Measurements from ENCODE around the gene GRM3.

The GRM3 gene

DNA sequence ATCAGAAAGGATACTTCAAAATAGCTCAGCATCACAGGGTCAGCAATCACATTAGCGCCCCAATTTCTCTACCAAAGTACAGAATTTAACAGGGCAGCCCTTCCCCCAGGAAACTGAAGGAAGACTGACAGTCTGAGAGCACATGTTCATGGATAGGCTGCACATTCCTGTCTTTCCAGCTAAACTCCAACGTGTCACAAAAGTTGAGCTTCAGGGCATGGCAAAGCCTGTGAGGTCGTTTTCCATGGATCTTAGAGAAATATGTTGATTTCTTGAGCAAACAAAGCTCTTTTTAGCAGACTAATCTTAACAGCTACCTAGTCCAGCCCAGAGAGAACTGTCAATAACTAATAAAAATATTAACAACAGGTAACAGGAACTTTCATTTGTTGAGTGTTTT lies 207.9 kb downstream of the GRM3 start:
- no peak for DNase-seq
- Mint-ChIP-seq H3K9me3 (no peaks in the 10 kb centered on the region), H3K4me3 (no peak overlapping the region), H3K4me1 (no peaks in the 10 kb centered on the region), H3K36me3 (no peaks in the 10 kb centered on the region), H3K27me3 (no peaks in the 10 kb centered on the region), H3K27ac (no peak overlapping the region)
- no peak for ATAC-seq (replicated peaks)

DNA sequence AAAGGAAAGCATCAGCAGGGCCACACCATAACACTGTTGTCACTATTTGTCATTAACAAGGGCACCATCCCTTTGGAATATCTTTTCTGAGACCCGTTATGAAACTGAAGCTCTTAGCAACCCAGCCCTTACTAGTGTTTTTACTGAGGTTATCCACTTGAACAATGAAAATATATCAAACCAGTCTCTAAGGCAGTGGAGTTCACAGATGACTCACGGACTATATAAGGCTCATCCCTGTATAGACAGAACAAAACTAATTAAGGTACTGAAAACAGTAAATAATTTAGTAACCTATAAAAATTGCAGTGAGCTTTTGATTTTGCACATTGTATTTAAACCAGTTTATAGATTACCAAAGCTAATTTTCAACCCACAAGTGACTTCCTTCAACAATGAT lies 219.7 kb downstream of the GRM3 start:
- peaks cover 0 to 5% of the 10 kb centered on the region in 2 donors for H3K27me3 Mint-ChIP-seq
- ATAC-seq (replicated peaks), result no peak
- no peak overlapping the region for H3K27ac Mint-ChIP-seq
- no peaks in the 10 kb centered on the region for H3K4me1 Mint-ChIP-seq
- peaks cover 0 to 4% of the 10 kb centered on the region in 2 donors for H3K9me3 Mint-ChIP-seq
- DNase-seq, result no peak
- H3K4me3 Mint-ChIP-seq, result no peak overlapping the region
- no peaks in the 10 kb centered on the region for H3K36me3 Mint-ChIP-seq

DNA sequence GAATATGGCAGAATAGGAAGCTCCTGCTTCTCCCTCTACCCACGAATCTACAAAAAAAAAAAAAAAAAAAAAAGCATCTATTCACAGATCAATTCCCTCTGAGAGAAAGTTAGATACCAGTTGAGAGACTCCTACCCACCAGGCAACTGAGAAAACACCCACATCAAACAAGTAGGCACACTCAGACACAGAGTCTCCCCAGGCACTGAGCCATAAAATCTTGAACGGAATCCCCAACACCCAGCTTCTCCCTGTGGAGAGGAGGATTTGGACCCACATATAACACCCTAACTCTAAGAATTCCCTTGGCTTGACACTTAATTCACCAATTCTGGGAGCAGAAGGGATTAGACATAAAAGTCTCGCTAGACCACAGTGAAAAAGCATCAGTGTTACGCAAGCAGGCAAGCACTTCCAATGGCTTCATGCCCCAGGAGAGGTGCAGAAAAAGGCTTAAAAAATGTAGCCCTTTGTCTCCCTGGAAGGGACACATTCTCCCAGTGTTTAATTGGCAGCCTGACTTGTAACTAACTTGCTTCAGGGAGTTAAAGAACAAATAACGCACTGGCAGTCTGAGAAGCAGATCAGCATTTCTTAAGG lies 223.6 kb downstream of the GRM3 start:
- H3K4me3 Mint-ChIP-seq, result no peak overlapping the region
- ATAC-seq (replicated peaks) (no peak), DNase-seq (no peak)
- H3K4me1 Mint-ChIP-seq, result no peaks in the 10 kb centered on the region
- peaks cover 0 to 5% of the 10 kb centered on the region in 2 donors for H3K27me3 Mint-ChIP-seq
- no peak overlapping the region for H3K27ac Mint-ChIP-seq
- peaks cover 3 to 10% of the 10 kb centered on the region in 2 donors for H3K36me3 Mint-ChIP-seq
- H3K9me3 Mint-ChIP-seq, result peaks cover 6 to 9% of the 10 kb centered on the region in 2 donors

DNA sequence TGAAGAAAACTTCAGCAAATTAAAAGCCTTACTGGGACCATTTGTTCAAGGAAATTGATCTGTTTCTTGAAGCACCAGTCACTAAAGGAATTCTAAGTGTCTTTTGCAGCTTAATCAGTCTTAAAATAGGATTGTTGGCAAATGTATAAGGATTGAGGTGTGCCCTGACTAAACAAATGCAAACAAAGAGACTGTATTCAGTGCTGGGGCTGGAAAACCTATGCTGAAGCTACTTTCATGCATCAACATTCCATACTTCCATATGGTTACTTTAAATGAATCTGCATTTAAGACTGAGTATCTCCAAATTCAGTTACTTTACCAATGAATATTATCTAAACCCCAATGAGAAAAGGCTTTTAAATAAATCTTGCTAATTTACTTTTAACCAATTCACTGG lies 232.4 kb downstream of the GRM3 start:
- Mint-ChIP-seq H3K4me3 (no peak overlapping the region), H3K27ac (no peak overlapping the region), H3K27me3 (no peaks in the 10 kb centered on the region), H3K36me3 (no peaks in the 10 kb centered on the region), H3K9me3 (peaks cover 3 to 9% of the 10 kb centered on the region in 2 donors), H3K4me1 (no peaks in the 10 kb centered on the region)
- DNase-seq, result no peak
- ATAC-seq (replicated peaks), result no peak

DNA sequence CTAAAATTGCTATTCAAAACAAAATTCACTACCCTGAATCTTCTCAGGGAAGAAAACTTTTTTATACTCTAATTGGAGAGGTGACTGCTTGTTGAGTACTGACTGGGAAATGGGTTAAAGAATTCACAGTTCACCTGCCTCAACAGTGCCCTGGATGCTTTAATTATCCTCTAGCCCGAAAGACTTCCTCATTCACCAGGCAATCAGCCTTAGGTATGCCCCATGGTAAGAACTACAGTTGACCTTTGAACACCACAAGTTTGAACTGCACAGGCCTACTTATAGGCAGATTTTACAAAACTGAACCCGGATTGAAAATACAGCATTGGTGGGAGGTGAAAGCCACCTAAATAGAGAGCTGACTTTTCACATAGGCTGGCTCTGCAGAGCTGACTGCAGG lies 240.4 kb downstream of the GRM3 start:
- H3K4me1 Mint-ChIP-seq, result no peaks in the 10 kb centered on the region
- peaks cover 0 to 4% of the 10 kb centered on the region in 2 donors for H3K36me3 Mint-ChIP-seq
- ATAC-seq (replicated peaks), result no peak
- DNase-seq, result no peak
- H3K27ac Mint-ChIP-seq, result no peak overlapping the region
- no peaks in the 10 kb centered on the region for H3K27me3 Mint-ChIP-seq
- no peak overlapping the region for H3K4me3 Mint-ChIP-seq
- no peaks in the 10 kb centered on the region for H3K9me3 Mint-ChIP-seq

DNA sequence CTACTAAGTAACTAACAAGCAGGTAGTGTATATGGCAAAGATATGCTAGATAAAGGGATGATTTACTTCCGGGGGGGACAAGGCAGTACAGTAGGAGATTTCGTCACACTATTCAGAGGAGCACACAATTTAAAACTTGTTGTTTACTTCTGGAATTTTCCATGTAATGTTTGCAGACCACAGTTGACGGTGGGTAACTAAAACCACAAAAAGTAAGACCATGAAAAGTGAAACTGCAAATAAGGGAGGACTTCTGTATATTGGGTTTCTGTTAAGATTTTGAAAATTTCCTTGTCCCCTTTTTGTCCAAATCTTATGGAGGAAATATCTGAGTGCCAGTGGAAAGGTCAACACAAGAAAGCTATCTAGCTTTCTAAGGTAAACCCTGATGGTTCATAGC lies 245.8 kb downstream of the GRM3 start:
- H3K36me3 Mint-ChIP-seq, result peaks cover 0 to 4% of the 10 kb centered on the region in 2 donors
- no peak overlapping the region for H3K4me3 Mint-ChIP-seq
- H3K27me3 Mint-ChIP-seq, result no peaks in the 10 kb centered on the region
- peaks cover 0 to 7% of the 10 kb centered on the region in 2 donors for H3K4me1 Mint-ChIP-seq
- ATAC-seq (replicated peaks), result no peak
- DNase-seq, result no peak
- no peaks in the 10 kb centered on the region for H3K9me3 Mint-ChIP-seq
- no peak overlapping the region for H3K27ac Mint-ChIP-seq

DNA sequence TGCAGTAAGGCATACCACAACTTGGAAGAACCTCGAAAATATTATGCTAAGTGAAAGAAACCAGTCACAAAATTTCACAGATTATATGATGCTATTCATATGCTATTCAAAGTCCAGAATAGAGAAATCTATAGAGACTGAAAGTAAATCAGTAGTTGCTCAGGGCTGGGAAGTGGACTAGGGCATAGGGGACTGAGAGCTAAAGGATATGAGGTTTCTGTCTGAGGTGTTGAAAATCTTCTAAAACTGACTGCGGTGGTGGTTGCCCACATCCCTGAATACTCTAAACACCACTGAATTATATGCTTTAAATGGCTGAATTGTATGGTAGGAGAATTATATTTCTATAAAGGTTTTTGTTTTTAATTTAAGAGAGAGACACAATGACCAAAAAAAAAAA lies 254.5 kb downstream of the GRM3 start:
- Mint-ChIP-seq H3K36me3 (no peaks in the 10 kb centered on the region), H3K27me3 (no peaks in the 10 kb centered on the region), H3K4me1 (no peaks in the 10 kb centered on the region), H3K4me3 (no peak overlapping the region), H3K27ac (no peak overlapping the region), H3K9me3 (no peaks in the 10 kb centered on the region)
- no peak for DNase-seq
- ATAC-seq (replicated peaks), result no peak

DNA sequence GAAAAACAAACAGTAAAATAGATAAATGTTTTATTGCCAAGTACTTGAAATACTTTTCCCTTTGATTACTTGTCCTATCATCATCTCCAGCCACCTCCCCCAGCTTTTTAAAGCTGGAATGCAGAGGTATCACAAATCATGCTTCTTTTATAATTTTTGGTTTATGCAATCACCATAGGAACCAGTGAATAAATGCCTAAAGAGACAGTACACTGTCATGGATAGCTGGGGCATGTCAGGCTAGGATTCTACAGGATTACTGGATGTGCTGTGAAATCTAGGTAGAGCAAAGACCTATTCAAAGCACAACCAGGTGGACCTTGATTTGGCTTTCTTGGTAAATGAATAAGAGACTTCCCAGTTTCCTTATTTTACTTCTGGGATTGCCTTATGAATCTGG lies 257.2 kb downstream of the GRM3 start:
- DNase-seq (no peak), ATAC-seq (replicated peaks) (no peak)
- Mint-ChIP-seq H3K4me1 (peaks cover 0 to 3% of the 10 kb centered on the region in 2 donors), H3K27me3 (peaks cover 0 to 7% of the 10 kb centered on the region in 2 donors), H3K9me3 (no peaks in the 10 kb centered on the region), H3K4me3 (no peak overlapping the region), H3K27ac (no peak overlapping the region), H3K36me3 (no peaks in the 10 kb centered on the region)

DNA sequence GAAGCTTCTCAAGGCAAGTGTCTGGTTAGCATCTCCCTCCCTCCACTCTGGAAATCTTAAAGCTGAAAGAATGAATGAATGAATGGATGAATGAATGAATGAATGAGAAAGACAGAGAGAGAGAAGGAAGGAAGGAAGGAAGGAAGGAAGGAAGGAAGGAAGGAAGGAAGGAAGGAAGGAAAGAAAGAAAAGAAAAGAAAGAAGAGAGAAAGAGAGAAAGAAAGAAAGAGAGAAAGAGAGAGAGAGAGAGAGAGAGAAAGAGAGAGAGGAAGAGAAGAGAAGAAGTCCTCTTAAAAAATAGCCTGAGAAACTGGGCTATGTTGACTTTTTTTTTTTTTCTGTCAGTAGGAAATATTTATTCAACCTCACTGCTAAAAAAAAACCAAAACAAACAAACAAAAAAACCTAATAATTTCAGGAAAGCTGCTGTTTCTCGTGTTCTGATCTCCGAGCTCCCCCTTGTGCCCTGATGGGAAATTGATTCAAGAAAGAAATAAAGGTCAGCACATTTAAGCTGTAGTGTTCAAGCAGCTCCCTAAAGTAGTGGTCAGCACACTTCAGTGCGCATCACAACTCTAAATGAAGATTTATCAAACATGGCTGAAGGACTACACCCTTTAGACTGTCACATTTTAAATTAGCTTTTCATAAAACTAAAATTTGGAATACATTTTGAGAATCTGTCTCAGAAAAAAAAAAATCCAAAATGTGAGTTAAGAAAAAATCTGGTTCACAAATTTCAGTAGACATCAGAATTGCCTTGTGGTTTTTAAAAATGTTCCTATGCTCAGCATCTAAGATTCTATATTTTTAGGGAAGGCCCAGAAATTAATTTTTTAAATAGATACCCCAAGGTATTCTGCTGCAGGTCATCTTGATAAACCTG lies 261.5 kb downstream of the GRM3 start:
- Mint-ChIP-seq H3K27ac (peak overlapping the region; percentile 75), H3K9me3 (no peaks in the 10 kb centered on the region), H3K36me3 (no peaks in the 10 kb centered on the region), H3K4me1 (peaks cover 0 to 3% of the 10 kb centered on the region in 2 donors), H3K4me3 (no peak overlapping the region), H3K27me3 (peaks cover 0 to 7% of the 10 kb centered on the region in 2 donors)
- DNase-seq, result no peak
- peak in 1 of 2 donors; percentile 45 for ATAC-seq (replicated peaks)

DNA sequence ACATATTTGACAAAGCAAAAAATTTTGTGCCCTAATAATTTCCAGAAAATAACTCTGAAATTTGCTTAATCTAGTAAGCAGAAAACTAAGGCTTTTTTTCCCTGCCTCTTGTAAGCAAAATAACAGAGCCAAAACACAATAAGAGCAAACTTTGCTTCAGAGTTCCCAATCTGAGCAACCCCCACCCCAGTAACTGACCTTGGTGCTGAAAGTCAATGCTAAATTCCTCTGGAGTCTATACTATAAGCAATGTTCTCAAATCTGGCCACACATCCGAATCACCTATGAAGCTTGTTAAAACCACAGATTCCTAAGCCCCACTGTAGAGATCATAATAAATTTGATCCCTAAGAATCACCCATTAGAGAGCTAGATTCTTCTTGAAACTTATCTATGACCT lies 265.2 kb downstream of the GRM3 start:
- H3K27ac Mint-ChIP-seq, result no peak overlapping the region
- no peak overlapping the region for H3K4me3 Mint-ChIP-seq
- H3K4me1 Mint-ChIP-seq, result peaks cover 0 to 3% of the 10 kb centered on the region in 2 donors
- no peaks in the 10 kb centered on the region for H3K36me3 Mint-ChIP-seq
- ATAC-seq (replicated peaks), result no peak
- H3K9me3 Mint-ChIP-seq, result no peaks in the 10 kb centered on the region
- no peak for DNase-seq
- H3K27me3 Mint-ChIP-seq, result peaks cover 0 to 7% of the 10 kb centered on the region in 2 donors

DNA sequence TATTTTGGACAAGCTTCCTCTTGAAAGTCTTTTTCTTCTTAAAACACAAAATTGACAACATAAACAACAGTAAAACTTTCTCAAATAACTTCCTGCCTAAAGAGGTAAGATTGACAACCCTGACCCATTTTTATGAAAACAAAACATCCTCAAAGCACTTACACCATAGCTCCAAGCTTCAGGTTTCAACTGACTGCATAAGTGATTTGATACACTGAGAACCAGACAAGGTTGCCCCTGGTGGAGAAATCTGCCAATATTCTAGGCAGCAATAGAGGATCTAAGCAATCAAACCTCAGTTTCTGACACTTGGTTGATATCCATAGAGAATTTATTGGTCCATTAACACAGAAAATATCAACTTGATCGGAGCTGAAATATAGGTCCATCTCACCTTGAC lies 267.9 kb downstream of the GRM3 start:
- Mint-ChIP-seq H3K36me3 (no peaks in the 10 kb centered on the region), H3K27me3 (no peaks in the 10 kb centered on the region), H3K4me3 (no peak overlapping the region), H3K27ac (no peak overlapping the region), H3K9me3 (no peaks in the 10 kb centered on the region), H3K4me1 (no peaks in the 10 kb centered on the region)
- DNase-seq, result no peak
- ATAC-seq (replicated peaks), result no peak

DNA sequence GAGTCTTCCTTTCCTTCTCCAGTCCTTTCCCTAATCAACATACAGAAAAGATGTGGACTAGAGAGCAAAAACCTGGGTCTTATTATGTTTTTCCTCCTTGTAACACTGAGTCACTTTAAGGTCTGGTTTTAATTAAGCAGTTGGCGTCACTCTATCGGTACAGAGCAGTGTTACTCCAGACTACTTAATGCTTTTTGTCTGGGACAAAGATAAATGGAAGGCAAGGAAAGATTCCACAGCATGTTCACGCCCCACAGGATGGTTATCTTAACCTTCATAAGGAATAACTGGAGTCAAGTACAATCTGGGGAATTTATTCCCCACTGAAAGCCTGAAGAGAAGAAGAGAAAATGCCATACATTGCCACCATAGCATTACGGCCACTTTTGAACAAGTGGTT lies 270.0 kb downstream of the GRM3 start:
- Mint-ChIP-seq H3K36me3 (no peaks in the 10 kb centered on the region), H3K27me3 (no peaks in the 10 kb centered on the region), H3K4me3 (no peak overlapping the region), H3K4me1 (no peaks in the 10 kb centered on the region), H3K9me3 (no peaks in the 10 kb centered on the region), H3K27ac (no peak overlapping the region)
- ATAC-seq (replicated peaks) (no peak), DNase-seq (no peak)
